Activated CD4-positive, alpha-beta T cell treated with anti-CD3 and anti-CD28 coated beads, Interleukin-2, amount 50 U/mL, for 24 hours (primary cell): ENCODE data around the gene MIGA2.

Experiments
- DNase-seq, 2 donors: peaks; one replicate each; pipeline ENCODE4 v3.0.0-alpha.2; 2020; ENCODE audit warnings: low read depth in 1 of 2, low spot score in 1 of 2

The MIGA2 gene

GRCh38 chr9:129113645-129114304 lies 77.3 kb downstream of the MIGA2 start:
- no peak for DNase-seq

GRCh38 chr9:129118799-129119198 lies 82.4 kb downstream of the MIGA2 start:
- no peak for DNase-seq

GRCh38 chr9:129121483-129121882 lies 85.1 kb downstream of the MIGA2 start:
- DNase-seq = no peak
